LNCAP (cell line): ENCODE results near the gene ACY1.

Experiments
- CTCF ChIP-seq: fragments of 450-650 bp; IDR thresholded peaks from 2 replicates; pipeline ENCODE4 v1.5.1; 2017; ENCODE audit warnings: mild to moderate bottlenecking

The ACY1 gene

GRCh38 chr3:52026041-52026440 lies 42.7 kb downstream of the ACY1 start:
- TF ChIP-seq CTCF, result no peak

GRCh38 chr3:52028572-52028971 lies 45.2 kb downstream of the ACY1 start:
- no peak for TF ChIP-seq CTCF

GRCh38 chr3:52029053-52029452 lies 45.7 kb downstream of the ACY1 start:
- TF ChIP-seq CTCF, result no peak

GRCh38 chr3:52029535-52029934 lies 46.2 kb downstream of the ACY1 start:
- no peak for TF ChIP-seq CTCF

- TF ChIP-seq CTCF, result no peak
These were observed 47.5 kb downstream of the ACY1 start for GRCh38 chr3:52030714-52031310.

GRCh38 chr3:52031896-52032295 lies 48.6 kb downstream of the ACY1 start:
- TF ChIP-seq CTCF, result no peak

GRCh38 chr3:52032702-52033408 lies 49.5 kb downstream of the ACY1 start:
- TF ChIP-seq CTCF, result no peak
